ENCODE data around the gene CDC25B.

- TF ChIP-seq CTCF (optimal IDR thresholded peaks at IDR 0.05 in 1 of 3, IDR thresholded peaks at IDR 0.05 in 1 of 3, conservative IDR thresholded peaks at IDR 0.05 in 1 of 3; ENCODE audit: extremely low read depth in 1 of 3, insufficient read depth in 2 of 3, low read length in 3 of 3) (no peak), EZH2 (IDR thresholded peaks at IDR 0.05; ENCODE audit: low read length) (no peak)
These were observed 51.4 kb downstream of the CDC25B start for GRCh38 chr20:3847429-3847940.

Data from keratinocyte (primary cell).